ENCODE results near the gene PDZK1.

DNA sequence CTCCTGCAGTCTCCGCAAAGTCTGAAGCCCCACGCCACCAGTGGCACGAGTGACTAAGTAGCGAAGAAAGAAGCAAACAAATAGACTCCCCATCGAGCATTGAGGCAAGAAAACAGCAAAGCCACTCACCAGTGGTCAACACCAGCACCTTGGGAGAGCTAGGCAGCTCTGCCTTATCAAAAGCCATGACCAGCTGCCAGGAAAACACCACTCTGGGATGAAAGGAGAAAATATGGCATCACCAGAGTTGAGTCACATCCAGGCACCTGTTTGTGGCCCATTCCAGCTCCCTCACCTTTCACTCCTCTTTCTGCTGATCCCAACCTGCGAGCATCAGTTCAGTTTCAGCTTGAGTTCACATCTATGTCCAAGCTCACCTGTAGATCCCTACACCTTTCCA lies 17.2 kb downstream of the PDZK1 start:
- TF ChIP-seq, protein P1, sequence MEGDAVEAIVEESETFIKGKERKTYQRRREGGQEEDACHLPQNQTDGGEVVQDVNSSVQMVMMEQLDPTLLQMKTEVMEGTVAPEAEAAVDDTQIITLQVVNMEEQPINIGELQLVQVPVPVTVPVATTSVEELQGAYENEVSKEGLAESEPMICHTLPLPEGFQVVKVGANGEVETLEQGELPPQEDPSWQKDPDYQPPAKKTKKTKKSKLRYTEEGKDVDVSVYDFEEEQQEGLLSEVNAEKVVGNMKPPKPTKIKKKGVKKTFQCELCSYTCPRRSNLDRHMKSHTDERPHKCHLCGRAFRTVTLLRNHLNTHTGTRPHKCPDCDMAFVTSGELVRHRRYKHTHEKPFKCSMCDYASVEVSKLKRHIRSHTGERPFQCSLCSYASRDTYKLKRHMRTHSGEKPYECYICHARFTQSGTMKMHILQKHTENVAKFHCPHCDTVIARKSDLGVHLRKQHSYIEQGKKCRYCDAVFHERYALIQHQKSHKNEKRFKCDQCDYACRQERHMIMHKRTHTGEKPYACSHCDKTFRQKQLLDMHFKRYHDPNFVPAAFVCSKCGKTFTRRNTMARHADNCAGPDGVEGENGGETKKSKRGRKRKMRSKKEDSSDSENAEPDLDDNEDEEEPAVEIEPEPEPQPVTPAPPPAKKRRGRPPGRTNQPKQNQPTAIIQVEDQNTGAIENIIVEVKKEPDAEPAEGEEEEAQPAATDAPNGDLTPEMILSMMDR (conservative IDR thresholded peaks at IDR 0.05; ENCODE audit: low read length), result no peak
- no peak for TF ChIP-seq EZH2phosphoT487 (IDR thresholded peaks at IDR 0.05; ENCODE audit: borderline replicate concordance)

All from Loucy (cell line).